Activated naive CD4-positive, alpha-beta T cell treated with anti-CD3 and anti-CD28 coated beads, Interleukin-2, amount 50 U/mL, for 24 hours (primary cell): ENCODE data around the gene RTN1.

ENCODE experiments used
- H3K27ac Mint-ChIP-seq: one replicate; pipeline ENCODE4 v1.8.0; 2021; ENCODE audit warnings: mild to moderate bottlenecking, mixed read lengths
- H3K27me3 Mint-ChIP-seq: one replicate; pipeline ENCODE4 v1.8.0; 2021; ENCODE audit warnings: mixed read lengths
- H3K36me3 Mint-ChIP-seq: one replicate; pipeline ENCODE4 v1.8.0; 2021; ENCODE audit warnings: mixed read lengths
- H3K4me1 Mint-ChIP-seq: one replicate; pipeline ENCODE4 v1.8.0; 2021; ENCODE audit warnings: mixed read lengths
- H3K4me3 Mint-ChIP-seq: one replicate; pipeline ENCODE4 v1.8.0; 2021; ENCODE audit warnings: mild to moderate bottlenecking, mixed read lengths
- H3K9me3 Mint-ChIP-seq: one replicate; pipeline ENCODE4 v1.8.0; 2021; ENCODE audit warnings: mixed read lengths

Gene RTN1

DNA sequence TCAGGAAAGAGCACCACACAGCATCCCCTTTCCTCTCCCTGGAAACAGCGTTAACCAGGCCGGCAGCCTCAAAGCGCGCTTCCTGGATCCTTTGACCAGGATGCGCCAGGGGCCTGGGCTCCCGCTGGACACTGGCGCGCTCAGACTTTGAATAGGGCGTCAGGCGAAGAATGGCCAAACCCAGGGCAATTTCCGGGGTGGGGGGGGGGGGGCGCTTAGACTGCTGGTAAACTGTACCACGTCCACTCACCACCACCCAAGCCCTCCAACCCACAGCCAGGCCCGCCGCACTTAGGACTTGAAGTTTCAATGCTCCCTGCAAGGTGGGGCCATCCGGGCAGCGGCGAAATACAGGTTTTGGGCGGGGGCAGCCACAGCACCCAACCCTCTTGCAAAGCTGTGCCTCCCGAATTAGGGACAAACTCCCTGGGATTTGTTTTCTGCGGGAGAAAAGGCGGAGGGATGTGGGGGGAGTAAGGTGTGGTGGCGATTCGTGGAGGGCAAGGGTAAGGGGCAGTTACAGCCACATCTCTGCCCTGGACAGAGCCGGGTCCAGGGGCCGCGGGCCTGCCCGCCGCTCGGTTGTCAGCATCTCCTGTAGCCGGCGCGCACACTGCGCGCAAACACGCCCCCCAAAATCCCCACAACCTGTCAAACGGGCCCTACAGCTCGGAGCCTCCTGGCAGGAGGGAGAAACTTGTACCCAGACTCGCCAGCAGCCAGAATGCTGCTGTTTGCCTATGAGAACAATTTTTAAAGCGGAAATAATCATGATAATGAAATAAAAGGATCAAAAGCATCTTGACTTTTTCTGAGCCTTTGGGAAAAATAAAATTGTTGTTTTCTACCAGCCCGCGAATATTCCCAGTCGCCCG, 958 bp downstream of the RTN1 start:
- Mint-ChIP-seq H3K9me3 (peaks cover 4% of the 10 kb centered on the region), H3K36me3 (peaks cover 1% of the 10 kb centered on the region), H3K27ac (no peak overlapping the region), H3K27me3 (peaks cover 34% of the 10 kb centered on the region), H3K4me3 (peak overlapping the region; percentile 30), H3K4me1 (peaks cover 4% of the 10 kb centered on the region)

DNA sequence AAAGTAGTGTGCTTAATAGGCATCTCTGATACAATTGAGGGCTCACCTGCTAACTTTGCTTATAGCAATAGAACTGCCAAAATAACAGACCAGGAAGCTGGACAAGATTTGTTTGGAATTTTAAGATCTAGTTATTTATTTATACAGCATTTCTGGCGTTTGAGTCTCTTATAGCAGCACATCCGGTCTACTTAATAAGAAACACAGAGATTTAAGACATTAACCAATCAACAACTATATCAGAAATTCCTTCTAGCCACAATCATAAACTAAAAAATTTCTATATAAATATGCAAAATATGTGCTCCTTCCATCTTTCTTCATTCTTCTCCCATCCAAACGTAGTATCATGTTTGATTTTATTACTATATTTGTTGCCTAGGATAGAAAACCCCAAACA, 2.6 kb downstream of the RTN1 start:
- Mint-ChIP-seq H3K9me3 (peaks cover 2% of the 10 kb centered on the region), H3K4me1 (peaks cover 4% of the 10 kb centered on the region), H3K27me3 (peaks cover 27% of the 10 kb centered on the region), H3K27ac (no peak overlapping the region), H3K4me3 (no peak overlapping the region), H3K36me3 (peaks cover 1% of the 10 kb centered on the region)

DNA sequence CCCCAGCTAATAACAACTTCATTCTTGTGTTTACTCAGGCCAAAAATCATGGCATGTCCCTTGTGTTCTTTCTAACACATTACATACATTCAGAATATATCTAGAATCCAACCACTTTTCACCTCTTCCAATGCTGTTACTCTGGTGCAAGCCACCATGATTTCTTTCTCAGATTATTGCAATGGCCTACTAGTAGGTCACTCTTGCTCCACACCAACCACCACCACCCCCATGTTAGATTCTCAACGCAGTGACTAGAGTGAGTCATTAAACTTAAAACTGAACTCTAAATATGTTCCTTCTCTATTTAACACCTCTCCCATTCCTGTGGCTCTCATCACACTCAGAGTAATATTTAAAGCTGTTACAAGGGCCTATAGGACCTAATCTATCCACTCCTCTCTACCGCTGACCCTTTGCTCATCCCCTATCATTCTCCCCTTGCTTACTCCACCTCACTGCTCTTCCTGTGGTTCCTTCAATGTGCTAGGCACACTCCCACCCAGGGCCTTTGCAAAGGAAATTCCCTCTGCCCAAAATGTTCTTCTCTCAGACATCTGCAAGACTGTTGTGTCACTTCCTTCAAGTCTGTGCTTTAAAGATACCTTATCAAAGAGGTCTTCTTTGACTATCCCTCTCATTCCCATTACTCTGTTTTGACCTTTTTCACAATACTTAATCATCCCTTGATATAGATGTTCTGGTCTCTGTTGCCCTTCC, 6.6 kb downstream of the RTN1 start:
- Mint-ChIP-seq H3K4me3 (no peak overlapping the region), H3K27me3 (peaks cover 13% of the 10 kb centered on the region), H3K4me1 (no peaks in the 10 kb centered on the region), H3K36me3 (no peaks in the 10 kb centered on the region), H3K9me3 (peaks cover 6% of the 10 kb centered on the region), H3K27ac (no peak overlapping the region)

DNA sequence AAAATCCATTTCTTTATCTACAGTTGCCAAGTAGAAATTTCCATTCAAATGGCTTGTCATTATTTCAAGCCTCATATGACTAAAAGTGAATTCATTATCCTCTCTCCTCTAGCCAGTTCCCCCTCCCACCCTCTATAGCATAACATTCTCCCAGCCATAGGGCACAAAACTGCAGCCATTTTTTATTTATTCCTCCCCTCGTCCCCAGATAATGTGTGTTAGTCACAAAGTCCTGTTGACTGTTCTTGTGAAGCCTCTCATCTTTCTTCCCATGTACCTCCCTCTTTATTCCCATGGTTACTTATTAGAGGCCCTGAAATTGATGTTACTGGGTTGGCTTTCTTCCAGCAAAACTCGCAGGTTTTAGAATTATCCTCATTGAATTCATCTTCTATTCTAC, 13.2 kb downstream of the RTN1 start:
- H3K27me3 Mint-ChIP-seq: peaks cover 16% of the 10 kb centered on the region
- peaks cover 26% of the 10 kb centered on the region for H3K9me3 Mint-ChIP-seq
- no peak overlapping the region for H3K27ac Mint-ChIP-seq
- no peaks in the 10 kb centered on the region for H3K4me1 Mint-ChIP-seq
- H3K4me3 Mint-ChIP-seq: no peak overlapping the region
- no peaks in the 10 kb centered on the region for H3K36me3 Mint-ChIP-seq

DNA sequence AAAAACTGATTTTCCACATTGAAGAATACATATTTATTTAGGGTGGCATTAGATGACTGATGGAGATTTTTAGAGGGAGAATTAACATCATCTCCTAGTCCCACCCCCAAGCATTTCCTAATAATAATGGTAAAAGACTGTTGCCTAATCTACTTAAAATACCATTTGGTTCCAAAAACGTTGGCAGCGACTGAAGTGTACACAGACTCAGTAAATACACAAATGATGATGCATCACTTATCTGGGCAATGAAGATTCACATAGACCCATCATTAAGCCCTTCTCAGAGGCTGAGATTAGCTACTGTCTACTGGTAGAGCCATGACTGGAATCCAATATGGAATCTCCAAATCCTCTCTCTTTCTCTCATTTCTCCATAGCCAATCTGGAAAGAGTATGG, 18.2 kb downstream of the RTN1 start:
- Mint-ChIP-seq H3K4me1 (no peaks in the 10 kb centered on the region), H3K27ac (no peak overlapping the region), H3K36me3 (no peaks in the 10 kb centered on the region), H3K27me3 (peaks cover 13% of the 10 kb centered on the region), H3K9me3 (peaks cover 14% of the 10 kb centered on the region), H3K4me3 (no peak overlapping the region)

DNA sequence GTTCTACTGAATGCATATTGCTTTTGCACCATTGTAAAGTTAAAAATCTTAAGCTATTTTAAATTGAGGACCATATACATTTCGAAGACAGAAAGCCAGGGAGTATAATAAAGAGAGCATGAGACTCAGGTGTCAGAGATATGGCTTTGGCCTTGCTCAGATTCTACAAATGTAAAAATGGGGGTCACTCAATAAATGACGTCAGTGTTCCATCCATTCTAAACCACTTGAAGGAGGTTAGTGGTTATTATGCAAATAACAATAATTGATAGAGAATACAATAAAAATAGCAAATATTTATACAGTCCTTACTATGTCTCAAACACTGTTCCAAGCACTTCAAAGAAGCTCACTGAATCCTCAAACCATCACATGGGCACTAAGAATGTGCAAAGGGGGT, 20.1 kb downstream of the RTN1 start:
- Mint-ChIP-seq H3K27ac (no peak overlapping the region), H3K36me3 (no peaks in the 10 kb centered on the region), H3K9me3 (peaks cover 8% of the 10 kb centered on the region)

DNA sequence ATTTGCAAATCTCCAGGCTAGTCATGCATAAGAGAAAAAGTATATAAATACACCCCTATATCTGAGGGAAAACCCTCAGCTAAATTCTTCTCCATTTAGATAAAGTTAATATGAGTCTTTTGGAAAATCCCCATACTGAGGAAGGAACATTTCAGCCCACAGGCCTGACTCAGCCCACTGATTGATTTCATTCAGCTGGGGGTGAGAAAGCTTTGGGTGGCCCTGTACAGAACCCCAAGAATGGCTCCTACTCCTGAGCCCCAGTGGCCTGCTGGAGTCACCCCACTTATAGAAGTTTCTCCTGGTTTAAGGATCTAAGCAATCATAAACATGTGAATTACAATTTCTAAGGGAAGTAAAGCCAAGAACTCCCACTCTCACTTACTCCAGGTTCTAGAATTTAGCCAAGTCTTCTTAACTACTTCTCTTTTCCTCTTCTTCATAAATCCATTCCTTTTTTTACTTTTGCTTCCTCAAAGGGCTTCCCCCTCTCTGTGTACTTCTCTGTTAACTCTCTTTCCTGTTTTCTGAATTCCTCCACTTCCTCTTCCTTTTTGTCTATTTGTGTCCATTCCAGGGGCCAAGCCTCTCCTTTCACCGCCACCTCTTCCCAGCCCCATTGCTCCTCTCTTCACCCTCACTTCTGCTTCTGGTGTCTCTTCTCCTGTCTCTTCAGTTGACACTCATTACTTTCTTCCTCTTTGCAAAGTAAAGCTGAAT, 21.0 kb downstream of the RTN1 start:
- Mint-ChIP-seq H3K4me3 (no peak overlapping the region), H3K9me3 (no peaks in the 10 kb centered on the region), H3K4me1 (no peaks in the 10 kb centered on the region), H3K36me3 (no peaks in the 10 kb centered on the region), H3K27me3 (peaks cover 14% of the 10 kb centered on the region), H3K27ac (no peak overlapping the region)

More for the DNA sequence above, 20.1 kb downstream of the RTN1 start:
- peaks cover 14% of the 10 kb centered on the region for H3K27me3 Mint-ChIP-seq
- no peak overlapping the region for H3K4me3 Mint-ChIP-seq
- H3K4me1 Mint-ChIP-seq: no peaks in the 10 kb centered on the region

DNA sequence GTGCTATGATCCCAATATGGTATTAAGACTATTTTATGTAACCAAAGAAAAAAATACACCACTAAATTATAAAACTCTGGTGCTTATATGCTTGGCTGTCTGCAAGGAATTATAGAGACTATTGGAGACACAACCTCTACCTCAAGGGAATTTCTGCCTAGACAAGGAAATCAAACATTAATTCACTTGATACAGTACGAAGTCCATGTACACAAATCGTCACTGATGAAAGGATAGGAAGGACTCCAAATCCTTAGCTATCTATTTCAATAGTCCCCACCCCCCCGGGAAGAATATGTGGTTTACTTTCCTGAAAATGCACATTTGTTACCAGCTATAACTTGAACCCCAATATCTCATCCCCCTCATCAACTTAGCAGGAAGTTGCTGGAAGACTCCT, 21.9 kb downstream of the RTN1 start:
- Mint-ChIP-seq H3K36me3 (no peaks in the 10 kb centered on the region), H3K4me3 (no peak overlapping the region), H3K27me3 (peaks cover 14% of the 10 kb centered on the region), H3K4me1 (no peaks in the 10 kb centered on the region), H3K9me3 (no peaks in the 10 kb centered on the region), H3K27ac (no peak overlapping the region)

DNA sequence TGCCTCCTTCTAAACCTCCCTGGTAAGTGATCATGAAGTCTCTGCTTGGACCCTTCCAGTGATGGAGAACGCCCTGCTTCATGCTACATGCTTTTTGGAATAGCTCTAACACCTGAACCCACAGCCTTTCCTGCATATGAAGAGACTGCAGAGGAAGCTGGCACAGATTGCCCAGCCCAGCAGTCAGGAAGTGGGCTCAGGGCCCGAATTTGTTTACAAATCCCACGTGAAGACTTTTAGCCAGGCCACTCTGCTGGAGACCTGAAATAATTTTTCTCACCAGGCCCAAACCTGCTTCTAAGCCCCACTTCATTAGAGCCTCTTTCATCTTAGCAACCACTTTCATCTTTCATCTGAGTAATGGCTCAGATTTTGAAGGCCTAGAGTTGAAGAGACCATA, 22.9 kb downstream of the RTN1 start:
- peaks cover 8% of the 10 kb centered on the region for H3K27me3 Mint-ChIP-seq
- no peaks in the 10 kb centered on the region for H3K9me3 Mint-ChIP-seq
- H3K4me3 Mint-ChIP-seq: no peak overlapping the region
- H3K27ac Mint-ChIP-seq: no peak overlapping the region
- no peaks in the 10 kb centered on the region for H3K36me3 Mint-ChIP-seq
- no peaks in the 10 kb centered on the region for H3K4me1 Mint-ChIP-seq

DNA sequence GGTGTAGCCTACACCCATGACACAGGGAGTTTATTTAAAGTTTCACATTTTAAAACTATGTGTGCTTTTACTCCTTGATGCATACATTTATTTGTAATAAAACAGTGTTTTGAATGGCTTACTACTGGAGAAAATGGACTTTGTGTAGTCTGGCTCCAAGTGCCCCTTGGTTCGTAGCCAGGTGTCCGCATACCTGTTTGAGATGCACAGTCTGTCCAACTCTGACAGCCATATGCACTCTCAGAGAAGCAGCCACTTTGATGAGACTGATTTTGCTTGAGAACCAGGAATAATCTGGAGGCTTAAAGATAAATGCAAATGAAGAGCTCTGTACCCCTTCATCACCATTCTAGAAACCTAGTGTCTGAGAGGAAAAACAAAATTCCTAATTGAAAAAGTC, 24.0 kb downstream of the RTN1 start:
- Mint-ChIP-seq H3K36me3 (no peaks in the 10 kb centered on the region), H3K27me3 (peaks cover 8% of the 10 kb centered on the region), H3K9me3 (no peaks in the 10 kb centered on the region), H3K27ac (no peak overlapping the region), H3K4me3 (no peak overlapping the region), H3K4me1 (no peaks in the 10 kb centered on the region)

DNA sequence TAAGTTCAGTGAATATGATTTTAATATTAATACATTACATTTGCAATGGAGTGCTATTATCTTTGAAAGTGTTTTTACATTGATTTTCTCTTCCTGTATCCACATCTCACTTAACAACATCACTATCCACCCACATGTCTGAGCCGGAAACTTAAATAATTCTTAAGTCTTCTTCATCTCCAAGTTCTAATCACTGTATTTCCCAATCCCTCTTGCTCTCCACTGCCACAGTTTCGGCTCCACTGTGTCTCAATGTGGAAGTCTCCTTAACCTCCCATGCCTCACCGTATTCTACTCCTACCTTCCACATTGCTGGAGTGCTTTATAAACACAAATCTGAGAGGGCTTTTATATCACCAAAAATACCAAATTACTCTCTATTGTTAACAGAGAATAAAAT, 25.3 kb downstream of the RTN1 start:
- Mint-ChIP-seq H3K27me3 (peaks cover 11% of the 10 kb centered on the region), H3K4me1 (no peaks in the 10 kb centered on the region), H3K27ac (no peak overlapping the region)

DNA sequence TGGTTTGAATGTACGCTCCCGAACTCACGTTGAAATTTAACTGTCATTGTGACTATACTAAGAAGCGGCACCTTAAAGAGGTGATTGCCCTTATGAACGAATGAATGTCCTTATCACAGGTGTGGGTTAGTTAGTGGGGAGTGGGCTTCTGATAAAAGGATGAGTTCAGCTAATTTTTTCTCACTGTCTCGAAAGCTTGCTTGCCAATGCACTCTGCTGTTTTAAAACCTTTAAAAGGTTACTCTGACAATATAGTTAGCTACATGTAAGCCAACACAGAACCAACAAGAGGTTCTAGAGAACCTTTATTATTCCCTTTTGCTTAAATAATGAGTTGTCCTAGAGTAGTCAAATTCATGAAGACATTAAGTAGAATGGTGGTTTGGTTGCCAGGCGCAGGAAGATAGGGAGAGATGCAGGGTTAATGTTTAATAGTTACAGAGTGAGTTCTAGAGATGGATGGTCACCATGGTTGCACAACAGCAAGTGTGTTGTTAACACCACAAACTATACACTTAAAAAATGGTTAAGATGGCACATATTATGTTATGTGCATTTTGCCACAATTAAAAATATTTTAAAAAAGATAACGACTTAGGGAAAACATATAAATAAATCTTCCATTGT, 26.3 kb downstream of the RTN1 start:
- no peak overlapping the region for H3K4me3 Mint-ChIP-seq
- no peak overlapping the region for H3K27ac Mint-ChIP-seq
- peaks cover 9% of the 10 kb centered on the region for H3K27me3 Mint-ChIP-seq
- H3K36me3 Mint-ChIP-seq: no peaks in the 10 kb centered on the region
- no peaks in the 10 kb centered on the region for H3K9me3 Mint-ChIP-seq
- H3K4me1 Mint-ChIP-seq: no peaks in the 10 kb centered on the region

More for the DNA sequence above, 25.3 kb downstream of the RTN1 start:
- no peaks in the 10 kb centered on the region for H3K9me3 Mint-ChIP-seq
- H3K36me3 Mint-ChIP-seq: no peaks in the 10 kb centered on the region
- H3K4me3 Mint-ChIP-seq: no peak overlapping the region

DNA sequence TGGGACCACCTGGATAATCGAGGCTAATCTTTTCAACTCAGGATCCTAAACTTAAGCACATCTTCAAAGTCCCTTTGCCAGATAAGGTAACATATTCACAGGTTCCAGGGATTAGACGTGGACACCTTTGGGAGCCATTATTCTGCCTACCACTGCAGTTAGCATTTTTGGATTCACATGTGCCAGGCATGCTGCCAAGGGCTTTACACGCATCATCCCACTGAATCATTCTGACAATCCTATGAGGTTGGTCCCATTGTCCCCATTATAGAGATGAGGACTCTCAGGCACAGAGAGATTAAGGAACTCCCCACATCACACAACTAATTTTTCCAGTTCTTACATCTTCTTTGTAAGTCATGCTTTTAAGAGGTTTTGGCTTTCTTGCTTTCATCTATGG, 34.5 kb downstream of the RTN1 start:
- H3K27me3 Mint-ChIP-seq: peaks cover 15% of the 10 kb centered on the region
- H3K9me3 Mint-ChIP-seq: no peaks in the 10 kb centered on the region
- H3K4me1 Mint-ChIP-seq: no peaks in the 10 kb centered on the region

DNA sequence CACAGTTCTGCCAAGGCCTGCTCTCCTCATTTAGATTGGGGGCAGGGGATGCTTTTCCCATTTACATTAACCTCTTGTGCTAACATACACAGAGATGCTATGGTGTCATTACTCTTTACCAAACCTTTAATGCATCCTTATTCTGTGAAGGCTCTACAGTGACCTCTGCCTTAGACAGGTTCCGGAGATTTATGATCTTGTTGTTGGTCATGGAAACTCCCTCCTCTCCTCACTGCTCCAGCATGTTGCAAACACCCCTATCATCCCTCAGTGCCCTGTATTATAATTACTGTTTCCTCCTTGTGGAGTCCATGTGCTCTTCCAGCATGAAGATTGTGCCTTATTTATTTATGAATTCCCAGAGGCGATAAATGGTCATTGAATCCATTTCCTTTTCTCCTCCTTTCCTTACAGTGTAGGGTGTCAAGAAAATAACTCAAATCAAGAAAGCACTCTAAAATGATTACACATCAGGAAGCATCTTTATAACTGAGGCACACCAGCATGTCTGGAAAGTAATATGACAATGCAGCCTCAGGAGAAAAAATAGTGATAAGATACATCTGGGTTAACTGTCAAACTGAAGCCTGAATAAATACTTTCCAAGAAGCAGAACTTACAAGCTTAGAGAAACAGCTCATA, 37.8 kb downstream of the RTN1 start:
- Mint-ChIP-seq H3K4me3 (no peak overlapping the region), H3K36me3 (no peaks in the 10 kb centered on the region), H3K27ac (no peak overlapping the region), H3K27me3 (peaks cover 17% of the 10 kb centered on the region), H3K9me3 (no peaks in the 10 kb centered on the region), H3K4me1 (no peaks in the 10 kb centered on the region)

More for the DNA sequence above, 34.5 kb downstream of the RTN1 start:
- no peak overlapping the region for H3K4me3 Mint-ChIP-seq
- H3K36me3 Mint-ChIP-seq: no peaks in the 10 kb centered on the region
- no peak overlapping the region for H3K27ac Mint-ChIP-seq

DNA sequence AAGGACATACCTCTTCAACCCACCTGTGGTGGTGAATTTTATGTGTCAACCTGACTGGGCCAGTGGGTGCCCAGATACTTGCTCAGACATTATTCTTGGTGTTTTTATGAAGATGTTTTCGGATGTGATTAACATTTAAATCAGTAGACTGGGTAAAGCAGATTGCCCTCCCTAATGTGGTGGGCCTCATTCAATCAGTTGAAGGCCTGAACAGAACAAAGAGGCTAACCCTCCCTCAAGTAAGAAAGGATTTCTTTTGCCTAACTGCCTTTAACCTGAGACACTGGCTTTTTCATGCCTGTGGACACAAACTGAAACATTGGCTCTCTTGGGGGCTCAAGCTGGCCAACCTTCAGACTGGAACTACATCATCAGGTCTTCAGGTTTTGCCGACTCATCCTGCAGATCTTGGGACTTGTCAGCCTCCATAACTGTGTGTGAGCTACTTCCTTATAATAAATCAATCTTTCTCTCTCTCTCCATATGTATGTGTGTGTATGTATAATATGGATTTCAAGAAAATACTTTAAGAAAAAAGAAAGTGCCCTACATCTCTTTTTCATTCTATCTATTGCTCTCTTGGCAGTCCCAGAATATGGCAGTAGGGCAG, 39.4 kb downstream of the RTN1 start:
- no peak overlapping the region for H3K4me3 Mint-ChIP-seq

More for the DNA sequence above, 39.4 kb downstream of the RTN1 start:
- Mint-ChIP-seq H3K27me3 (peaks cover 18% of the 10 kb centered on the region), H3K9me3 (no peaks in the 10 kb centered on the region), H3K27ac (no peak overlapping the region), H3K4me1 (no peaks in the 10 kb centered on the region), H3K36me3 (no peaks in the 10 kb centered on the region)
